ENCODE data around the gene ZNF433. TPM values are rescaled to one million over a fixed set of nuclear protein-coding genes. Genes with fewer than 3 reads are reported as not detected.

Gene ZNF433
- total RNA-seq, 4 donors from 2014 or later = 3.6 to 8.2 (median 5.0) TPM

- in situ Hi-C loops (cut with MboI; ENCODE audit: low sequenced_read_pairs in 4 of 4) = loop anchor here in 3 of 4 donors (5.0 to 10.0 kb wide), 3 partner anchors 70 to 190 kb away; partner anchors contain the start of gene ZNF491 (in 2 of the 3)
- H3K4me3 ChIP-seq = no peak overlapping the region
- DNase-seq = no peak
Measured at GRCh38 chr19:11984986-11985385, 50.5 kb downstream of the ZNF433 start.

GRCh38 chr19:11982526-11982925 is 53.0 kb downstream of the ZNF433 start:
- DNase-seq (no peak), ATAC-seq (no peak)
- Histone ChIP-seq H3K9me3 (peaks cover 6 to 41% (median 18%) of the 10 kb centered on the region in 3 donors), H3K4me3 (no peak overlapping the region), H3K27ac (no peak overlapping the region), H3K36me3 (peaks cover 0 to 26% of the 10 kb centered on the region in 2 donors), H3K27me3 (no peaks in the 10 kb centered on the region), H3K4me1 (no peaks in the 10 kb centered on the region)
- in situ Hi-C loops (cut with MboI; ENCODE audit: low sequenced_read_pairs in 4 of 4) = loop anchor here in 2 of 4 donors (10.0 kb wide), 2 partner anchors 68 to 188 kb away; partner anchors contain the start of gene ZNF491 (in 1 of the 2)
- intact Hi-C loops (cut with DNase I; ENCODE audit: low total_unique reads) = loop anchor here (10.0 kb wide), 1 partner anchor 382 kb away; the partner anchor contains the start of gene ZNF442
- TF ChIP-seq CTCF (IDR thresholded peaks at IDR 0.05 in 4 of 5, conservative IDR thresholded peaks at IDR 0.05 in 1 of 5) (no peak), POLR2A (IDR thresholded peaks at IDR 0.05) (no peak)

More at GRCh38 chr19:11984986-11985385, 50.5 kb downstream of the ZNF433 start:
- TF ChIP-seq CTCF (IDR thresholded peaks at IDR 0.05 in 4 of 5, conservative IDR thresholded peaks at IDR 0.05 in 1 of 5) = no peak
- TF ChIP-seq POLR2A (IDR thresholded peaks at IDR 0.05) = no peak
- Histone ChIP-seq H3K27me3 (no peaks in the 10 kb centered on the region), H3K36me3 (peaks cover 0 to 1% of the 10 kb centered on the region in 2 donors), H3K27ac (no peak overlapping the region), H3K9me3 (peaks cover 0 to 16% (median 9%) of the 10 kb centered on the region in 3 donors), H3K4me1 (peaks cover 0 to 6% of the 10 kb centered on the region in 2 donors)
- no peak for ATAC-seq
- intact Hi-C loops (cut with DNase I; ENCODE audit: low total_unique reads) = loop anchor here (5.0 to 10.0 kb wide), 2 partner anchors 380 to 1037 kb away; partner anchors contain the start of gene ZNF442

GRCh38 chr19:11979527-11979926 is 56.0 kb downstream of the ZNF433 start:
- DNase-seq (no peak), ATAC-seq (no peak)
- no peaks in the 10 kb centered on the region for H3K27me3 ChIP-seq
- TF ChIP-seq POLR2A (IDR thresholded peaks at IDR 0.05) = no peak
- TF ChIP-seq CTCF (IDR thresholded peaks at IDR 0.05 in 4 of 5, conservative IDR thresholded peaks at IDR 0.05 in 1 of 5) = no peak
- H3K4me3 ChIP-seq = peak overlapping the region in 1 of 4 donors; percentile 30
- peaks cover 6 to 47% (median 18%) of the 10 kb centered on the region in 3 donors for H3K9me3 ChIP-seq
- no peaks in the 10 kb centered on the region for H3K4me1 ChIP-seq
- in situ Hi-C loops (cut with MboI; ENCODE audit: low sequenced_read_pairs in 4 of 4) (no loop called here), intact Hi-C loops (cut with DNase I; ENCODE audit: low total_unique reads) (no loop called here)
- peaks cover 0 to 35% of the 10 kb centered on the region in 2 donors for H3K36me3 ChIP-seq
- no peak overlapping the region for H3K27ac ChIP-seq

GRCh38 chr19:11978492-11979100 is 56.9 kb downstream of the ZNF433 start:
- no peak overlapping the region for H3K27ac ChIP-seq
- no peak for ATAC-seq
- H3K9me3 ChIP-seq = peaks cover 6 to 47% (median 18%) of the 10 kb centered on the region in 3 donors
- peaks cover 0 to 35% of the 10 kb centered on the region in 2 donors for H3K36me3 ChIP-seq
- H3K27me3 ChIP-seq = no peaks in the 10 kb centered on the region
- peak overlapping the region in 1 of 4 donors; percentile 30 for H3K4me3 ChIP-seq
- in situ Hi-C loops (cut with MboI; ENCODE audit: low sequenced_read_pairs in 4 of 4) = no loop called here
- intact Hi-C loops (cut with DNase I; ENCODE audit: low total_unique reads) = no loop called here
- no peak for TF ChIP-seq CTCF (IDR thresholded peaks at IDR 0.05 in 4 of 5, conservative IDR thresholded peaks at IDR 0.05 in 1 of 5)
- TF ChIP-seq POLR2A (IDR thresholded peaks at IDR 0.05) = no peak
- H3K4me1 ChIP-seq = no peaks in the 10 kb centered on the region
- DNase-seq = no peak

Data from gastrocnemius medialis (tissue), 4 donors.